IMR-90 (cell line): ENCODE results near the gene PCSK2. TPM values are rescaled to one million over a fixed set of nuclear protein-coding genes. Genes with fewer than 3 reads are reported as not detected.

Experiments
- microRNA-seq, 2 experiments: library from miRNA; stranded (forward) in 1 of 2; unstranded in 1 of 2; fragments of 10-50 nt in 1 of 2; fragments of <30 nt in 1 of 2; gene quantifications in 1 of 2; microRNA quantifications in 1 of 2; one replicate each; pipeline versions ENCODE3 to v1.1.0; 2013 to 2020; ENCODE audit not compliant: insufficient read depth in 1 of 2, insufficient read length in 1 of 2, unreplicated experiment in 1 of 2
- polyA plus RNA-seq, 3 experiments: library from polyadenylated mRNA; depleted of rRNA; stranded (reverse); fragments of >200 nt; gene quantifications; 2 replicates each; pipeline ENCODE4 v1.2.3, GENCODE V29; 2012; ENCODE audit warnings: low replicate concordance in 1 of 3
- small RNA-seq, 5 experiments: library from RNA; depleted of rRNA; stranded (forward); fragments of <200 nt; gene quantifications; one replicate each; pipeline ENCODE3, GENCODE V24; 2012
- total RNA-seq: library from RNA; depleted of rRNA; stranded (reverse); fragments of >200 nt; gene quantifications from 2 replicates; pipeline ENCODE4 v1.2.3, GENCODE V29; 2012

PCSK2 gene
- total and polyA plus RNA-seq, 2 of the 4 experiments (the other 2 are of a cell fraction): not detected

Small RNA genes within 50 kb of the gene (microRNA-seq; reads per million reads assigned to microRNA genes)
- gene AL359511.1 (ENCODE audit: insufficient read depth, insufficient read length): not detected
- gene RNU1-131P (ENCODE audit: insufficient read depth, insufficient read length): not detected
- not detected for gene RNU6-27P (ENCODE audit: insufficient read depth, insufficient read length)

Small RNA genes within 50 kb of the gene (small RNA-seq; reads per million reads assigned to genes)
- gene AL359511.1 (0 reads per million in 5 experiments), gene RNU1-131P (0 reads per million in 5 experiments), gene RNU6-27P (0.11 to 53.6 (median 2.2) reads per million in 5 experiments)
